Smooth muscle cell (in vitro differentiated cells): Measurements from ENCODE around the gene PAK6. TPM values are rescaled to one million over a fixed set of nuclear protein-coding genes. Genes with fewer than 3 reads are reported as not detected.

Experiments used
- DNase-seq: peaks from one replicate; lab custom pipeline; 2025; ENCODE audit not compliant: unreplicated experiment; lab: John Stamatoyannopoulos, UW
- H2AFZ ChIP-seq: fragments of 200-600 bp; sonication (generic); 2 replicates; pipeline ENCODE4 v1.6.0; 2016; ENCODE audit warnings: antibody characterized with exemption, low read depth, mild to moderate bottlenecking
- H3F3A ChIP-seq: fragments of 200-600 bp; sonication (generic); 2 replicates; pipeline ENCODE4 v1.6.0; 2017; ENCODE audit warnings: antibody characterized with exemption, low read depth
- H3K27ac ChIP-seq: fragments of 200-600 bp; sonication (generic); 2 replicates; pipeline ENCODE4 v1.5.1; 2016; ENCODE audit warnings: low read depth, mild to moderate bottlenecking
- H3K27me3 ChIP-seq: fragments of 200-600 bp; sonication (generic); 2 replicates; pipeline ENCODE4 v1.6.1; 2016; ENCODE audit warnings: low read depth, mild to moderate bottlenecking
- H3K36me3 ChIP-seq: fragments of 200-600 bp; sonication (generic); 2 replicates; pipeline ENCODE4 v1.5.1; 2016; ENCODE audit warnings: low read depth
- H3K4me1 ChIP-seq: fragments of 200-600 bp; sonication (generic); 2 replicates; pipeline ENCODE4 v1.5.1; 2016; ENCODE audit warnings: low read depth
- H3K4me2 ChIP-seq: fragments of 200-600 bp; sonication (generic); 2 replicates; pipeline ENCODE4 v1.6.0; 2016; ENCODE audit warnings: mild to moderate bottlenecking
- H3K4me3 ChIP-seq: fragments of 200-600 bp; sonication (generic); 2 replicates; pipeline ENCODE4 v1.5.1; 2016; ENCODE audit warnings: mild to moderate bottlenecking
- H3K79me2 ChIP-seq: fragments of 200-600 bp; sonication (generic); 2 replicates; pipeline ENCODE4 v1.6.0; 2016; ENCODE audit warnings: low read depth, mild to moderate bottlenecking
- H3K9ac ChIP-seq: fragments of 200-600 bp; sonication (generic); 2 replicates; pipeline ENCODE4 v1.6.0; 2016; ENCODE audit warnings: low read depth
- H3K9me3 ChIP-seq: fragments of 200-600 bp; sonication (generic); replicated peaks from 2 replicates; pipeline ENCODE4 v1.5.1; 2016; ENCODE audit warnings: low read depth
- H4K20me1 ChIP-seq: fragments of 200-600 bp; sonication (generic); 2 replicates; pipeline ENCODE4 v1.6.0; 2016; ENCODE audit warnings: low read depth
- CTCF ChIP-seq: fragments of 200-600 bp; sonication (generic); IDR thresholded peaks from 2 replicates; pipeline ENCODE4 v1.5.1; 2017; ENCODE audit warnings: borderline replicate concordance, mild to moderate bottlenecking, antibody characterized with exemption; ENCODE audit not compliant: insufficient read depth, poor library complexity, severe bottlenecking
- WGBS: methylation state at CpG from one replicate; pipeline ENCODE4 v1.1.7; 2016; ENCODE audit warnings: low lambda C conversion rate; 5-methylcytosine and 5-hydroxymethylcytosine counted together
- polyA plus RNA-seq: library from polyadenylated mRNA; unstranded; fragments of >200 nt; fragmentation: Nextera tagmentation; extraction: Ambion mirVana; gene quantifications from 2 replicates; pipeline ENCODE4 v1.2.1, GENCODE V29; 2016
- total RNA-seq: library from RNA; depleted of rRNA; stranded (reverse); fragments of >200 nt; gene quantifications from 2 replicates; pipeline ENCODE4 v1.2.3, GENCODE V29; 2014

PAK6 gene
- total and polyA plus RNA-seq, 2 experiments from 2014 or later = 0.29 to 1.6 TPM

GRCh38 chr15:40259021-40259420, 20.2 kb downstream of the PAK6 start:
- Histone ChIP-seq H3K4me2 (no peak overlapping the region), H3K4me3 (no peak overlapping the region), H3K4me1 (no peaks in the 10 kb centered on the region), H3K79me2 (no peaks in the 10 kb centered on the region), H3K9ac (no peak overlapping the region), H2AFZ (no peak overlapping the region), H3K9me3 (no peaks in the 10 kb centered on the region), H4K20me1 (no peaks in the 10 kb centered on the region), H3K27me3 (peaks cover 14% of the 10 kb centered on the region), H3K36me3 (no peaks in the 10 kb centered on the region), H3F3A (no peaks in the 10 kb centered on the region), H3K27ac (no peak overlapping the region)
- WGBS = 78% methylated on average over 7 of the region's 7 CpGs
- no peak for TF ChIP-seq CTCF
- DNase-seq = no peak

GRCh38 chr15:40263024-40263754, 24.3 kb downstream of the PAK6 start:
- Histone ChIP-seq H3K4me1 (no peaks in the 10 kb centered on the region), H3K9me3 (no peaks in the 10 kb centered on the region), H3K9ac (no peak overlapping the region), H3K27me3 (no peaks in the 10 kb centered on the region), H2AFZ (no peak overlapping the region), H3K4me3 (no peak overlapping the region), H3K27ac (no peak overlapping the region), H3F3A (no peaks in the 10 kb centered on the region), H3K4me2 (no peak overlapping the region), H3K79me2 (no peaks in the 10 kb centered on the region), H4K20me1 (no peaks in the 10 kb centered on the region), H3K36me3 (no peaks in the 10 kb centered on the region)
- no peak for DNase-seq
- TF ChIP-seq CTCF = no peak
- WGBS = 77% methylated on average over 12 of the region's 12 CpGs

GRCh38 chr15:40264321-40265153, 25.7 kb downstream of the PAK6 start:
- Histone ChIP-seq H3K79me2 (no peaks in the 10 kb centered on the region), H3F3A (no peaks in the 10 kb centered on the region), H3K4me2 (no peak overlapping the region), H3K9me3 (no peaks in the 10 kb centered on the region), H3K4me1 (no peaks in the 10 kb centered on the region), H3K36me3 (no peaks in the 10 kb centered on the region), H4K20me1 (no peaks in the 10 kb centered on the region), H3K27ac (no peak overlapping the region), H2AFZ (no peak overlapping the region), H3K27me3 (no peaks in the 10 kb centered on the region), H3K9ac (no peak overlapping the region), H3K4me3 (no peak overlapping the region)
- 90% methylated on average over 16 of the region's 16 CpGs for WGBS
- no peak for DNase-seq
- no peak for TF ChIP-seq CTCF
